ENCODE results near the gene LRBA.

GRCh38 chr4:150325872-150326271, 689.2 kb downstream of the LRBA start:
- TF ChIP-seq POU2F2 (IDR thresholded peaks at IDR 0.05; ENCODE audit: low read depth, low read length), result no peak
- TF ChIP-seq TAF1 (IDR thresholded peaks at IDR 0.05; ENCODE audit: low read depth, low read length), result no peak

All from GM12891 (cell line).